Loucy (cell line): ENCODE results near the gene RNF215.

Experiments used
- EZH2phosphoT487 ChIP-seq: fragments of 200-600 bp; IDR thresholded peaks from 2 replicates; pipeline ENCODE4 v1.6.1; 2018; ENCODE audit warnings: antibody characterized with exemption, mild to moderate bottlenecking, moderate library complexity, borderline replicate concordance
- TF ChIP-seq, protein P1 (sequence below): fragments of 200-600 bp; sonication (generic); conservative IDR thresholded peaks from 2 replicates; pipeline ENCODE4 v1.5.1; 2014; ENCODE audit warnings: mild to moderate bottlenecking, antibody characterized with exemption, low read length

DNA sequence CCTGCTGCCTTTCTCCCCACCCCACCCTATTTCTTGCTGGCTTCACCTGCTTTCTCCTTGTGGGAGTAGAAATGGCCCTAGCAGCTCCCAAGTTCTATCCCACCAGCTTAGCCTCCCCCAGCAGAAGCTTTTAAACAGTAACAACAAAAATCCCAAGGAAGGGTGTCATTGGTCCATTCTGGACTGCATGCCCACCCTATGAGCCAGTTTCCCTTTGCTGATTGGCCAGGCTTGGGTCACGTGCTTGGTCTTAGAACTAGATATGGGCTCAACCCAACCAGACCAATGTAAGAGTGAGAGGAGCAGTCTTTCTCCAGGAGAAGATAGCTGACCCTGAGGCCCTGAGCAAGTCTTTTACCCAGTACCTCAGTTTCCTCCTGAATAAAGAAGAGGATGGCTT lies 40.7 kb upstream of the RNF215 start:
- TF ChIP-seq, protein P1, sequence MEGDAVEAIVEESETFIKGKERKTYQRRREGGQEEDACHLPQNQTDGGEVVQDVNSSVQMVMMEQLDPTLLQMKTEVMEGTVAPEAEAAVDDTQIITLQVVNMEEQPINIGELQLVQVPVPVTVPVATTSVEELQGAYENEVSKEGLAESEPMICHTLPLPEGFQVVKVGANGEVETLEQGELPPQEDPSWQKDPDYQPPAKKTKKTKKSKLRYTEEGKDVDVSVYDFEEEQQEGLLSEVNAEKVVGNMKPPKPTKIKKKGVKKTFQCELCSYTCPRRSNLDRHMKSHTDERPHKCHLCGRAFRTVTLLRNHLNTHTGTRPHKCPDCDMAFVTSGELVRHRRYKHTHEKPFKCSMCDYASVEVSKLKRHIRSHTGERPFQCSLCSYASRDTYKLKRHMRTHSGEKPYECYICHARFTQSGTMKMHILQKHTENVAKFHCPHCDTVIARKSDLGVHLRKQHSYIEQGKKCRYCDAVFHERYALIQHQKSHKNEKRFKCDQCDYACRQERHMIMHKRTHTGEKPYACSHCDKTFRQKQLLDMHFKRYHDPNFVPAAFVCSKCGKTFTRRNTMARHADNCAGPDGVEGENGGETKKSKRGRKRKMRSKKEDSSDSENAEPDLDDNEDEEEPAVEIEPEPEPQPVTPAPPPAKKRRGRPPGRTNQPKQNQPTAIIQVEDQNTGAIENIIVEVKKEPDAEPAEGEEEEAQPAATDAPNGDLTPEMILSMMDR: no peak
- no peak for TF ChIP-seq EZH2phosphoT487
